ENCODE measurements around the gene PRXL2A.

PRXL2A gene

DNA sequence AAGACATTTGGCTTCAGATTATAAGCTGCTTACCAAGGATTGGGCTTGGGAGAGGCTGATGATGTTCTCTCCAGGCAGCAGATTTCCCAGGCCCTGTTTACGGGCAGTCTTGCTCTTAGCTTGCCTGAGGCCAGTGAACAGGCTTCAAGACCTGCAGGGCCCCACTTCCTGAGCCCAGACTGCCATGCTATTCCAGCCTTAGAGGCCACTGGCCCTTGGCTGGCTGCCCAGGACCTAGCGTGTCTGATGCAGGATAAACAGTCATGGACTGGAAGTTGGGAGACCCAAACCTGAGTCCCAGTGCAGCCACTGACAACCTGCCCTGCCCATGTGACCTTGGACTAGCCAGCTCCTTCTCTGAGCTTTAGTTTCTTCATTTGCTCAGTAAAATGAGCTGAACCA is 2.9 kb downstream of the PRXL2A start:
- no peaks in the 10 kb centered on the region for H3K36me3 ChIP-seq
- H3K9me3 ChIP-seq, result no peaks in the 10 kb centered on the region
- H3K4me1 ChIP-seq (ENCODE audit: control insufficient read depth in 1 of 2, insufficient read depth in 1 of 2, low read depth in 1 of 2, low read length in 1 of 2), result peaks cover 13 to 14% of the 10 kb centered on the region in 2 experiments
- H3K27ac ChIP-seq, result no peak overlapping the region
- no peak overlapping the region for H3K4me3 ChIP-seq (ENCODE audit: low read depth in 1 of 2, low read length in 1 of 2)
- TF ChIP-seq, protein P1, sequence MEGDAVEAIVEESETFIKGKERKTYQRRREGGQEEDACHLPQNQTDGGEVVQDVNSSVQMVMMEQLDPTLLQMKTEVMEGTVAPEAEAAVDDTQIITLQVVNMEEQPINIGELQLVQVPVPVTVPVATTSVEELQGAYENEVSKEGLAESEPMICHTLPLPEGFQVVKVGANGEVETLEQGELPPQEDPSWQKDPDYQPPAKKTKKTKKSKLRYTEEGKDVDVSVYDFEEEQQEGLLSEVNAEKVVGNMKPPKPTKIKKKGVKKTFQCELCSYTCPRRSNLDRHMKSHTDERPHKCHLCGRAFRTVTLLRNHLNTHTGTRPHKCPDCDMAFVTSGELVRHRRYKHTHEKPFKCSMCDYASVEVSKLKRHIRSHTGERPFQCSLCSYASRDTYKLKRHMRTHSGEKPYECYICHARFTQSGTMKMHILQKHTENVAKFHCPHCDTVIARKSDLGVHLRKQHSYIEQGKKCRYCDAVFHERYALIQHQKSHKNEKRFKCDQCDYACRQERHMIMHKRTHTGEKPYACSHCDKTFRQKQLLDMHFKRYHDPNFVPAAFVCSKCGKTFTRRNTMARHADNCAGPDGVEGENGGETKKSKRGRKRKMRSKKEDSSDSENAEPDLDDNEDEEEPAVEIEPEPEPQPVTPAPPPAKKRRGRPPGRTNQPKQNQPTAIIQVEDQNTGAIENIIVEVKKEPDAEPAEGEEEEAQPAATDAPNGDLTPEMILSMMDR (IDR thresholded peaks at IDR 0.05), result no peak
- peaks cover 46% of the 10 kb centered on the region for H3K27me3 ChIP-seq

DNA sequence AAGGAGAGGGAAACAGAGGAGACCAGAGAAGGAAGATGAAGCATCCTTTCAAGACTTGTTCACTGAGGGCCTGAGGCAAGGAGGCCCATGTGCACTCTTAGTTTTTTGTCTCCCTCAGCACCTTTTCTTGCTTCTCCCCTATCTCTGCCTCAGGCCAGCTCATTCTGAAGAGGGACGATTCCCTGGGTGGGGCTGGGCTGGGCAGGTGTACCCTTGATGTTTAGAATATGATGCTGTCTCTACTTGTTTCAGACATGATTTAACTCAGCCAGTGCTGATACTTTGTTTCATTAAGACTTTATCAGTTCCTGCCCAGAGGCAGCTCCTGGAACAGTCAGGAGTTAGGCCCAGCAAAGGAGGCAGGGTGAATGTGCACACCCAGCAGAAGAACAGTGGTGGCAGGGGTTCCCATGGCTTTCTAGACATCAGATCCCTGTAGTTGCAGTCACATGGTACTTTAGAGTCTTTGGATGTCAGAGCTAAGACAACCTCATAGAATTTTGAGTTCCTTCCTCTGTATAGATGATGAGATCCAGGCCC is 3.4 kb downstream of the PRXL2A start:
- Histone ChIP-seq H3K27ac (no peak overlapping the region), H3K4me1 (ENCODE audit: control insufficient read depth in 1 of 2, insufficient read depth in 1 of 2, low read depth in 1 of 2, low read length in 1 of 2) (peaks cover 13 to 14% of the 10 kb centered on the region in 2 experiments), H3K27me3 (peaks cover 42% of the 10 kb centered on the region), H3K36me3 (no peaks in the 10 kb centered on the region), H3K4me3 (ENCODE audit: low read depth in 1 of 2, low read length in 1 of 2) (no peak overlapping the region), H3K9me3 (no peaks in the 10 kb centered on the region)
- TF ChIP-seq, protein P1 (IDR thresholded peaks at IDR 0.05), result no peak

GRCh38 chr10:80412486-80412885 is 4.1 kb downstream of the PRXL2A start:
- H3K4me3 ChIP-seq (ENCODE audit: low read depth in 1 of 2, low read length in 1 of 2), result no peak overlapping the region
- peaks cover 35% of the 10 kb centered on the region for H3K27me3 ChIP-seq
- no peaks in the 10 kb centered on the region for H3K9me3 ChIP-seq
- H3K36me3 ChIP-seq, result no peaks in the 10 kb centered on the region
- TF ChIP-seq, protein P1 (IDR thresholded peaks at IDR 0.05), result no peak
- no peak overlapping the region for H3K27ac ChIP-seq
- peaks cover 13 to 14% of the 10 kb centered on the region in 2 experiments for H3K4me1 ChIP-seq (ENCODE audit: control insufficient read depth in 1 of 2, insufficient read depth in 1 of 2, low read depth in 1 of 2, low read length in 1 of 2)

DNA sequence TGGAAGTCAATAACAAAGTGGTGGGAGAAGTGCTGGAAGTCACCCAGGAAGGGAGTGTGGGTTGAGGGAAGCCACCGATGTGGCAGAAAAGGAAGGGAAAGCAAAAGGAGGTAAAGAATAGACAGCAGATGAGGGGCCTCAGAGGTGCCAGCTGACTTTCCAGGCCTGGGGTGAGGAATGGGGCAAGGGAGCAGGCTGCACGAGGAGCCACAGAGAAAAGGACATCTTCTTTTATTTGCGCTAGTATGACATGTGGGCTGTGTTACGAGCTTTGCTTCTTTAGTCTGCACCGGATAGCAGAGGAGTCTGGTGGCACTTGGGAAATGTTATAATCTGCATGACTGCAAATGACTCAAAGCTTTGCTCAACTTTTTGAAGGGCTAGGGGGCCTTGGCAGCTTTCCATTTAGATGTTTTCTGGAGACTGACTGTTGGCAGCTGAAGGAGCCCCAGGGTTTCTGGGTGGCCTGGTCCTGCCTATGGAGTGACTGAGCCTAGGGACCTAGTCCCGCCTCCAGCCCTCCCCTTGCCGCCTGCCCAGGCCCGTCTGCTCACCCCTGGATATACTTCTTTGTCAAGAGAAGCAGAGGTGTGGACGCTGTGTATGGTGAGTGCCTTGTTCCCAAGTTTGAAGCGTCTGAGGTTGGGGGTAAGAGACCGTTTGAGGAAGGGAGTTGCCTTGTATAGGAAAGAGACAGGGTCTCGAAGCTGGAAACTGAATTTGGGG is 5.1 kb downstream of the PRXL2A start:
- Histone ChIP-seq H3K9me3 (no peaks in the 10 kb centered on the region), H3K27ac (no peak overlapping the region), H3K36me3 (no peaks in the 10 kb centered on the region), H3K27me3 (peaks cover 26% of the 10 kb centered on the region), H3K4me3 (ENCODE audit: low read depth in 1 of 2, low read length in 1 of 2) (no peak overlapping the region), H3K4me1 (ENCODE audit: control insufficient read depth in 1 of 2, insufficient read depth in 1 of 2, low read depth in 1 of 2, low read length in 1 of 2) (peaks cover 6 to 8% of the 10 kb centered on the region in 2 experiments)
- TF ChIP-seq, protein P1 (IDR thresholded peaks at IDR 0.05), result no peak

- Histone ChIP-seq H3K36me3 (no peaks in the 10 kb centered on the region), H3K27ac (no peak overlapping the region), H3K4me1 (ENCODE audit: control insufficient read depth in 1 of 2, insufficient read depth in 1 of 2, low read depth in 1 of 2, low read length in 1 of 2) (no peaks in the 10 kb centered on the region), H3K9me3 (no peaks in the 10 kb centered on the region), H3K27me3 (peaks cover 17% of the 10 kb centered on the region), H3K4me3 (ENCODE audit: low read depth in 1 of 2, low read length in 1 of 2) (no peak overlapping the region)
- TF ChIP-seq, protein P1 (IDR thresholded peaks at IDR 0.05), result no peak
These were observed 6.0 kb downstream of the PRXL2A start for GRCh38 chr10:80414142-80414895.
